Measurements from ENCODE around the gene GALNT6. TPM values are rescaled to one million over a fixed set of nuclear protein-coding genes. Genes with fewer than 3 reads are reported as not detected.

The GALNT6 gene
- total and polyA plus RNA-seq, 9 of the 15 experiments (the other 6 are each of a cell fraction or from before 2014, with no cell fraction given) = 1.5 to 8.6 (median 5.1) TPM

GRCh38 chr12:51320695-51321320 lies 70.4 kb downstream of the GALNT6 start (continued):
- 0 out of 2 replicates have a peak, but pooled peaks have one; percentile 23 for TF ChIP-seq ETS1 (conservative IDR thresholded peaks at IDR 0.05; ENCODE audit: control insufficient read depth, low read depth, low read length)
- peak; percentile 27 for TF ChIP-seq BRD9 (IDR thresholded peaks at IDR 0.05; ENCODE audit: low read depth, partially characterized antibody)
- TF ChIP-seq MAX (CRISPR knock-in tag; IDR thresholded peaks at IDR 0.05) = no peak
- peak; percentile 84 for TF ChIP-seq POLR2AphosphoS5 (IDR thresholded peaks at IDR 0.05; ENCODE audit: control insufficient read depth, insufficient read depth, low read depth, low read length)
- TF ChIP-seq GTF2F1 (IDR thresholded peaks at IDR 0.05; ENCODE audit: low read depth, low read length) = no peak
- no peak for TF ChIP-seq POLR3G (IDR thresholded peaks at IDR 0.05; ENCODE audit: extremely low read depth, insufficient read length, insufficient replicate concordance)
- no peak for TF ChIP-seq JUND (IDR thresholded peaks at IDR 0.05; ENCODE audit: borderline replicate concordance, low read depth, low read length)
- TF ChIP-seq JUND (tag; IDR thresholded peaks at IDR 0.05; ENCODE audit: borderline replicate concordance, low read depth, low read length) = peak; percentile 39; the same call in 1 of the 3 replicates
- no peak for TF ChIP-seq ZNF121 (CRISPR knock-in tag; conservative IDR thresholded peaks at IDR 0.05)
- TF ChIP-seq ZNF239 (CRISPR knock-in tag; IDR thresholded peaks at IDR 0.05) = 0 out of 2 replicates have a peak, but pooled peaks have one; percentile 18
- peak in 1 of 2 experiments; percentile 66; a peak in 1 of 4 replicates for TF ChIP-seq TRIM24 (IDR thresholded peaks at IDR 0.05)
- 0 out of 4 replicates have a peak, but pooled peaks of 1 of the 2 experiments have one; percentile 15 for TF ChIP-seq ZNF639 (CRISPR knock-in tag; conservative IDR thresholded peaks at IDR 0.05 in 1 of 2, IDR thresholded peaks at IDR 0.05 in 1 of 2)
- TF ChIP-seq NFIX (CRISPR knock-in tag; IDR thresholded peaks at IDR 0.05; ENCODE audit: low read depth) = no peak
- TF ChIP-seq POLR2A (conservative IDR thresholded peaks at IDR 0.05) = 0 out of 2 replicates have a peak, but pooled peaks have one; percentile 53
- 0 out of 2 replicates have a peak, but pooled peaks have one; percentile 21 for TF ChIP-seq MTA1 (IDR thresholded peaks at IDR 0.05; ENCODE audit: borderline replicate concordance)
- TF ChIP-seq CEBPG (CRISPR knock-in tag; IDR thresholded peaks at IDR 0.05) = no peak
- TF ChIP-seq CEBPG (tag; conservative IDR thresholded peaks at IDR 0.05 in 1 of 2, IDR thresholded peaks at IDR 0.05 in 1 of 2) = no peak
- TF ChIP-seq PHB (CRISPR knock-in tag; IDR thresholded peaks at IDR 0.05) = no peak
- peak in 1 of 2 experiments; percentile 40; a peak in 1 of 4 replicates for TF ChIP-seq MAZ (CRISPR knock-in tag; conservative IDR thresholded peaks at IDR 0.05 in 1 of 2, IDR thresholded peaks at IDR 0.05 in 1 of 2)
- peak; percentile 28; the same call in 1 of the 2 replicates for TF ChIP-seq ATF7 (IDR thresholded peaks at IDR 0.05)
- 0 out of 2 replicates have a peak, but pooled peaks have one; percentile 30 for TF ChIP-seq XRCC5 (IDR thresholded peaks at IDR 0.05; ENCODE audit: low read depth, low read length)
- TF ChIP-seq CREB3L1 (IDR thresholded peaks at IDR 0.05; ENCODE audit: borderline replicate concordance, low read depth) = 0 out of 2 replicates have a peak, but pooled peaks have one; percentile 27
- TF ChIP-seq TCF3 (CRISPR knock-in tag; IDR thresholded peaks at IDR 0.05) = peak; percentile 84
- no peak for TF ChIP-seq RBM14 (IDR thresholded peaks at IDR 0.05; ENCODE audit: borderline replicate concordance, insufficient read depth, low read depth, low read length)
